ENCODE measurements around the gene TLK1.
A peak's percentile ranks its signal among the peaks of the same experiment; 100 is the strongest.
"Not testable (repeated sequence)": the region's sequence is repeated elsewhere in the genome, so short reads cannot be mapped to it uniquely, and the experiment has no call there.

TLK1 gene

GRCh38 chr2:171080607-171081006 is 80.1 kb downstream of the TLK1 start:
- WGBS (ENCODE audit: extremely low coverage, insufficient coverage, insufficient read length): no CpG with 5 or more reads among the region's 6 CpGs
- H3K9me3 ChIP-seq (ENCODE audit: insufficient read depth, low read depth, low read length): no peaks in the 10 kb centered on the region
- H3K14ac ChIP-seq (ENCODE audit: low read length): no peak overlapping the region
- H3K18ac ChIP-seq (ENCODE audit: low read length): no peak overlapping the region
- no peak overlapping the region for H3K4me2 ChIP-seq (ENCODE audit: low read length)
- no peaks in the 10 kb centered on the region for H3K4me1 ChIP-seq (ENCODE audit: control insufficient read depth in 1 of 2, insufficient read depth in 2 of 2, low read length in 2 of 2)
- no peak overlapping the region for H2AK5ac ChIP-seq (ENCODE audit: low read length)
- H2AFZ ChIP-seq (ENCODE audit: insufficient read depth, low read length, poor library complexity): no peak overlapping the region
- H3K4me3 ChIP-seq (ENCODE audit: low read depth, low read length): no peak overlapping the region
- H2BK120ac ChIP-seq (ENCODE audit: insufficient read depth, low read length, poor library complexity): no peak overlapping the region
- H2BK5ac ChIP-seq (ENCODE audit: low read depth, low read length, poor library complexity): no peak overlapping the region
- no peak overlapping the region for H2BK12ac ChIP-seq (ENCODE audit: low read length)
- H4K12ac ChIP-seq (ENCODE audit: low read depth, low read length): no peak overlapping the region
- no peak overlapping the region for H3K4ac ChIP-seq (ENCODE audit: low read depth, low read length)
- H3K79me2 ChIP-seq (ENCODE audit: control insufficient read depth, insufficient read depth, low read length, poor library complexity): no peaks in the 10 kb centered on the region
- no peak overlapping the region for H4K8ac ChIP-seq (ENCODE audit: low read depth, low read length)
- no peak overlapping the region for H3K23ac ChIP-seq (ENCODE audit: low read length)
- no peaks in the 10 kb centered on the region for H3K27me3 ChIP-seq (ENCODE audit: insufficient read depth, low read length)
- H3K27ac ChIP-seq (ENCODE audit: low read depth, low read length): no peak overlapping the region
- no peak overlapping the region for H4K91ac ChIP-seq (ENCODE audit: low read depth, low read length)
- no peak overlapping the region for H3K9ac ChIP-seq (ENCODE audit: low read length)
- no peaks in the 10 kb centered on the region for H3K79me1 ChIP-seq (ENCODE audit: low read length)
- H3K36me3 ChIP-seq (ENCODE audit: control insufficient read depth in 1 of 2, insufficient read depth in 2 of 2, low read length in 2 of 2): peaks cover 0 to 4% of the 10 kb centered on the region in 2 experiments
- no peak for DNase-seq

- H2BK5ac ChIP-seq (ENCODE audit: low read depth, low read length, poor library complexity); H3K9ac ChIP-seq (ENCODE audit: low read length); H2AK5ac ChIP-seq (ENCODE audit: low read length); H3K18ac ChIP-seq (ENCODE audit: low read length); H4K91ac ChIP-seq (ENCODE audit: low read depth, low read length); H4K12ac ChIP-seq (ENCODE audit: low read depth, low read length); H3K27ac ChIP-seq (ENCODE audit: low read depth, low read length); H3K23ac ChIP-seq (ENCODE audit: low read length); H3K4me2 ChIP-seq (ENCODE audit: low read length); H3K79me2 ChIP-seq (ENCODE audit: control insufficient read depth, insufficient read depth, low read length, poor library complexity); H3K79me1 ChIP-seq (ENCODE audit: low read length); H2AFZ ChIP-seq (ENCODE audit: insufficient read depth, low read length, poor library complexity); H3K36me3 ChIP-seq (ENCODE audit: control insufficient read depth in 1 of 2, insufficient read depth in 2 of 2, low read length in 2 of 2); H3K4me3 ChIP-seq (ENCODE audit: low read depth, low read length); H3K14ac ChIP-seq (ENCODE audit: low read length); H3K27me3 ChIP-seq (ENCODE audit: insufficient read depth, low read length); H3K4ac ChIP-seq (ENCODE audit: low read depth, low read length); H3K4me1 ChIP-seq (ENCODE audit: control insufficient read depth in 1 of 2, insufficient read depth in 2 of 2, low read length in 2 of 2); H3K9me3 ChIP-seq (ENCODE audit: insufficient read depth, low read depth, low read length); DNase-seq; H4K8ac ChIP-seq (ENCODE audit: low read depth, low read length); H2BK12ac ChIP-seq (ENCODE audit: low read length); H2BK120ac ChIP-seq (ENCODE audit: insufficient read depth, low read length, poor library complexity): not testable (repeated sequence)
- no CpG with 5 or more reads among the region's 7 CpGs for WGBS (ENCODE audit: extremely low coverage, insufficient coverage, insufficient read length)
Observed at GRCh38 chr2:171076422-171076821, 84.3 kb downstream of the TLK1 start.

GRCh38 chr2:171072164-171072563 is 88.5 kb downstream of the TLK1 start:
- Histone ChIP-seq H2AK5ac (ENCODE audit: low read length) (no peak overlapping the region), H4K91ac (ENCODE audit: low read depth, low read length) (no peak overlapping the region), H3K36me3 (ENCODE audit: control insufficient read depth in 1 of 2, insufficient read depth in 2 of 2, low read length in 2 of 2) (peaks cover 4 to 6% of the 10 kb centered on the region in 2 experiments), H3K18ac (ENCODE audit: low read length) (no peak overlapping the region), H3K14ac (ENCODE audit: low read length) (no peak overlapping the region), H3K79me1 (ENCODE audit: low read length) (no peaks in the 10 kb centered on the region), H3K4me1 (ENCODE audit: control insufficient read depth in 1 of 2, insufficient read depth in 2 of 2, low read length in 2 of 2) (no peaks in the 10 kb centered on the region), H3K4me3 (ENCODE audit: low read depth, low read length) (no peak overlapping the region), H2AFZ (ENCODE audit: insufficient read depth, low read length, poor library complexity) (no peak overlapping the region), H3K27ac (ENCODE audit: low read depth, low read length) (no peak overlapping the region), H3K23ac (ENCODE audit: low read length) (no peak overlapping the region), H3K9ac (ENCODE audit: low read length) (no peak overlapping the region), H3K27me3 (ENCODE audit: insufficient read depth, low read length) (no peaks in the 10 kb centered on the region), H2BK12ac (ENCODE audit: low read length) (no peak overlapping the region), H3K4ac (ENCODE audit: low read depth, low read length) (no peak overlapping the region), H3K79me2 (ENCODE audit: control insufficient read depth, insufficient read depth, low read length, poor library complexity) (no peaks in the 10 kb centered on the region), H3K4me2 (ENCODE audit: low read length) (no peak overlapping the region), H2BK120ac (ENCODE audit: insufficient read depth, low read length, poor library complexity) (no peak overlapping the region), H4K12ac (ENCODE audit: low read depth, low read length) (no peak overlapping the region), H3K9me3 (ENCODE audit: insufficient read depth, low read depth, low read length) (no peaks in the 10 kb centered on the region), H2BK5ac (ENCODE audit: low read depth, low read length, poor library complexity) (no peak overlapping the region), H4K8ac (ENCODE audit: low read depth, low read length) (no peak overlapping the region)
- no peak for DNase-seq
- WGBS (ENCODE audit: extremely low coverage, insufficient coverage, insufficient read length): no CpG with 5 or more reads among the region's 5 CpGs

- H3K27me3 ChIP-seq (ENCODE audit: insufficient read depth, low read length): no peaks in the 10 kb centered on the region
- H3K4me2 ChIP-seq (ENCODE audit: low read length): no peak overlapping the region
- H2BK120ac ChIP-seq (ENCODE audit: insufficient read depth, low read length, poor library complexity): no peak overlapping the region
- peak; percentile 42 to 79 for DNase-seq
- H3K18ac ChIP-seq (ENCODE audit: low read length): no peak overlapping the region
- H3K23ac ChIP-seq (ENCODE audit: low read length): no peak overlapping the region
- no peaks in the 10 kb centered on the region for H3K4me1 ChIP-seq (ENCODE audit: control insufficient read depth in 1 of 2, insufficient read depth in 2 of 2, low read length in 2 of 2)
- peaks cover 4 to 6% of the 10 kb centered on the region in 2 experiments for H3K36me3 ChIP-seq (ENCODE audit: control insufficient read depth in 1 of 2, insufficient read depth in 2 of 2, low read length in 2 of 2)
- no peaks in the 10 kb centered on the region for H3K9me3 ChIP-seq (ENCODE audit: insufficient read depth, low read depth, low read length)
- no peak overlapping the region for H3K9ac ChIP-seq (ENCODE audit: low read length)
- H3K14ac ChIP-seq (ENCODE audit: low read length): no peak overlapping the region
- H2AFZ ChIP-seq (ENCODE audit: insufficient read depth, low read length, poor library complexity): no peak overlapping the region
- no peak overlapping the region for H2BK12ac ChIP-seq (ENCODE audit: low read length)
- H3K27ac ChIP-seq (ENCODE audit: low read depth, low read length): no peak overlapping the region
- H2AK5ac ChIP-seq (ENCODE audit: low read length): no peak overlapping the region
- no peak overlapping the region for H4K12ac ChIP-seq (ENCODE audit: low read depth, low read length)
- no peaks in the 10 kb centered on the region for H3K79me2 ChIP-seq (ENCODE audit: control insufficient read depth, insufficient read depth, low read length, poor library complexity)
- no peak overlapping the region for H4K91ac ChIP-seq (ENCODE audit: low read depth, low read length)
- H3K4me3 ChIP-seq (ENCODE audit: low read depth, low read length): no peak overlapping the region
- H2BK5ac ChIP-seq (ENCODE audit: low read depth, low read length, poor library complexity): no peak overlapping the region
- no peak overlapping the region for H4K8ac ChIP-seq (ENCODE audit: low read depth, low read length)
- no peak overlapping the region for H3K4ac ChIP-seq (ENCODE audit: low read depth, low read length)
- no CpG with 5 or more reads among the region's 8 CpGs for WGBS (ENCODE audit: extremely low coverage, insufficient coverage, insufficient read length)
- no peaks in the 10 kb centered on the region for H3K79me1 ChIP-seq (ENCODE audit: low read length)
Observed at GRCh38 chr2:171069286-171069956, 91.3 kb downstream of the TLK1 start.

Data from trophoblast cell (in vitro differentiated cells and primary cell).